ENCODE results near the gene FBXL12.

Gene FBXL12

DNA sequence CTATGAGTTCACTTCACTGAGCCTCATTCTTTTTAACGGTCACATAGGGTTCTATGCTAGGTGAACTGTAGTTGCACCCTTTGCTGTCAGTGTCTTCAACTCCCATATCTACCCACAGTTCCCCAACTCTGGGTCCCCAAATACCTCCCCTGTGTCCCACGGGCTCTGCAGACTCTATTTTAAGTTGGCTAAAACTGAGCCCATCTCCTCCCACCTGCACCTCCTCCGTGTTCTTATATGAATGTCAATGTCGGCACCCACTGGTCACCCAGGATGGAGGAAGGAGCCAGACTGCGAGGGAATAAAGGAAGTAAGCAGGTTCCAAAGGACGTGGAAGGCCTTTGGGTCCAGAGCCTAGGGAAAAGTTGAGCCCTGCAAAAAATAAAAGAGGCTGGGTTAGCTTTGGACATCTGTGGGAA is 15.4 kb upstream of the FBXL12 start:
- TF ChIP-seq TAF1 (IDR thresholded peaks at IDR 0.05; ENCODE audit: low read depth) (no peak), RAD21 (IDR thresholded peaks at IDR 0.05; ENCODE audit: low read depth) (no peak)

DNA sequence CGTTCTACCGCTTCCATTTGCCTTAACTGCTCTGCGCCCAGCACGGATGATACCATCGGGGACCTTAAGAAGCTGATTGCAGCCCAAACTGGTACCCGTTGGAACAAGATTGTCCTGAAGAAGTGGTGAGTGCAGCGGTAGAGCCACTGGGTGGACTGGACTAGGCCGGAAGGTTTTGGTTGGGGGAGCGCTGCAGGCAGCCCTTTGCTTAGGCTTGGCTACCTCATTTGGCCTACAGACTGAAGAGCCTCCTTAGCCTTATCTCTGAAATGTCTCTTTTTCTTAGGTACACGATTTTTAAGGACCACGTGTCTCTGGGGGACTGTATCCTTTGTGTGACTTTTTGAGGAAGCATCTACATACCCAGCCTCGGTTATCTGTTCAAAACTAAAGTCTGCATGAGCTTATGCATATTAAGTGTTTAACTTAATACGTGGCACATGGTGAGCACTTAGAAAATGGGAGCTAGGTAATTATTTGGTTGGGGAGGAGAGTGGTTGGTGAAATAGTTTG is 9.7 kb upstream of the FBXL12 start:
- TF ChIP-seq TAF1 (IDR thresholded peaks at IDR 0.05; ENCODE audit: low read depth) (no peak), FOXM1 (IDR thresholded peaks at IDR 0.05; ENCODE audit: borderline replicate concordance, low read depth) (no peak), NFIC (IDR thresholded peaks at IDR 0.05) (no peak), CEBPB (IDR thresholded peaks at IDR 0.05) (no peak), EP300 (IDR thresholded peaks at IDR 0.05; ENCODE audit: borderline replicate concordance) (no peak), TEAD4 (IDR thresholded peaks at IDR 0.05) (no peak), TCF12 (IDR thresholded peaks at IDR 0.05; ENCODE audit: low read depth) (no peak), ZBTB7A (IDR thresholded peaks at IDR 0.05; ENCODE audit: low read depth) (no peak), EGR1 (IDR thresholded peaks at IDR 0.05) (no peak), YY1 (IDR thresholded peaks at IDR 0.05; ENCODE audit: low read depth) (no peak), CREB1 (IDR thresholded peaks at IDR 0.05; ENCODE audit: low read depth) (no peak), RAD21 (IDR thresholded peaks at IDR 0.05; ENCODE audit: low read depth) (no peak)
- TF ChIP-seq, protein P1, sequence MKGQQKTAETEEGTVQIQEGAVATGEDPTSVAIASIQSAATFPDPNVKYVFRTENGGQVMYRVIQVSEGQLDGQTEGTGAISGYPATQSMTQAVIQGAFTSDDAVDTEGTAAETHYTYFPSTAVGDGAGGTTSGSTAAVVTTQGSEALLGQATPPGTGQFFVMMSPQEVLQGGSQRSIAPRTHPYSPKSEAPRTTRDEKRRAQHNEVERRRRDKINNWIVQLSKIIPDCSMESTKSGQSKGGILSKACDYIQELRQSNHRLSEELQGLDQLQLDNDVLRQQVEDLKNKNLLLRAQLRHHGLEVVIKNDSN (IDR thresholded peaks at IDR 0.05): no peak
- TF ChIP-seq, protein P2, sequence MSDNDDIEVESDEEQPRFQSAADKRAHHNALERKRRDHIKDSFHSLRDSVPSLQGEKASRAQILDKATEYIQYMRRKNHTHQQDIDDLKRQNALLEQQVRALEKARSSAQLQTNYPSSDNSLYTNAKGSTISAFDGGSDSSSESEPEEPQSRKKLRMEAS (IDR thresholded peaks at IDR 0.05): no peak
- TF ChIP-seq, protein P3, sequence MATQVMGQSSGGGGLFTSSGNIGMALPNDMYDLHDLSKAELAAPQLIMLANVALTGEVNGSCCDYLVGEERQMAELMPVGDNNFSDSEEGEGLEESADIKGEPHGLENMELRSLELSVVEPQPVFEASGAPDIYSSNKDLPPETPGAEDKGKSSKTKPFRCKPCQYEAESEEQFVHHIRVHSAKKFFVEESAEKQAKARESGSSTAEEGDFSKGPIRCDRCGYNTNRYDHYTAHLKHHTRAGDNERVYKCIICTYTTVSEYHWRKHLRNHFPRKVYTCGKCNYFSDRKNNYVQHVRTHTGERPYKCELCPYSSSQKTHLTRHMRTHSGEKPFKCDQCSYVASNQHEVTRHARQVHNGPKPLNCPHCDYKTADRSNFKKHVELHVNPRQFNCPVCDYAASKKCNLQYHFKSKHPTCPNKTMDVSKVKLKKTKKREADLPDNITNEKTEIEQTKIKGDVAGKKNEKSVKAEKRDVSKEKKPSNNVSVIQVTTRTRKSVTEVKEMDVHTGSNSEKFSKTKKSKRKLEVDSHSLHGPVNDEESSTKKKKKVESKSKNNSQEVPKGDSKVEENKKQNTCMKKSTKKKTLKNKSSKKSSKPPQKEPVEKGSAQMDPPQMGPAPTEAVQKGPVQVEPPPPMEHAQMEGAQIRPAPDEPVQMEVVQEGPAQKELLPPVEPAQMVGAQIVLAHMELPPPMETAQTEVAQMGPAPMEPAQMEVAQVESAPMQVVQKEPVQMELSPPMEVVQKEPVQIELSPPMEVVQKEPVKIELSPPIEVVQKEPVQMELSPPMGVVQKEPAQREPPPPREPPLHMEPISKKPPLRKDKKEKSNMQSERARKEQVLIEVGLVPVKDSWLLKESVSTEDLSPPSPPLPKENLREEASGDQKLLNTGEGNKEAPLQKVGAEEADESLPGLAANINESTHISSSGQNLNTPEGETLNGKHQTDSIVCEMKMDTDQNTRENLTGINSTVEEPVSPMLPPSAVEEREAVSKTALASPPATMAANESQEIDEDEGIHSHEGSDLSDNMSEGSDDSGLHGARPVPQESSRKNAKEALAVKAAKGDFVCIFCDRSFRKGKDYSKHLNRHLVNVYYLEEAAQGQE (IDR thresholded peaks at IDR 0.05; ENCODE audit: low read depth): no peak

DNA sequence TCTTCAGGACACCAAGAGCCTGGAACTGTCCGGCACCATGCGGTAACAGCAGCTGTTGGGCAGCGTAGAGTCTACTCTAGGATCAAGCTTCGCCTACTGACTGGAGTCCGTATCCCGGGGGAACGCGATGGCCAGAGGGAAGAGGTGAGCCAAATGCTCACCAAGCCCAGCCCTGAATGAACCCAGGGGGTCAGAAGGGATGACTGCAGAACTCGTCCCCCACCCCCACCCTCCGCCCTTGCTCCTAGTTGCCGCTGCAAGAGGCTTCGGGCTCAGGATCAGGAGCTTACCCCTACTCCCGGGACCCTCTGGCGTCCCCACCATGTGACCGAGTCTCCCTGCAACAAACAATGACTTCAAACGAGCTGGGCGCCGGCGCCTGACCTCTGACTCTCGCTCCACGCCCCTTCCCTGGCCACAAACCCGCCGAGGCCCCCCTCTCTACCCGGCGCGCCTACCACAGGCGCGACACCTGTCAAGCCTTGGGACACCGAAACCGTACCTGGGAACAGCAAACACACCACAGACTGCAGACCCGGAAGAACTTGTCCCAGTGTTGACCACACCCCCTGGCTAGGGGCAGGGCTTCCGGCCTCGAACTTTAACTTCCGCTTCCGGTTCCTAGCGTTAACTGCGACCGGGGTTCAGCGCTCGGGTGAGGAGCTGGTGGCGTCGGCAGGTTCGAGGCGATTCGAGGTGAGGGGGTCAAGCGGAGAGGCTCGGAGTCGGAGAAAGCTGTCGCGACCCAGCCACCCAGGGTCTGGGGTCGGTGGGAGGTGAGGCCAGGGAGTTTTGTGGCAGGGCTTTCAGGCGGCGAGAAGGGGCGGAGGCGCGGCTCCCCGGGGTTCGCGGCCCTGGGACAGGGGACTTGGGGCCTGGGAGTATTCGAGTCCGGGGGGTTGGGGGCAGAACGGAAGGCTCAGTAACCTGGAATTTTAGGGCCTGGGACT is 8.7 kb upstream of the FBXL12 start, which contains the start of gene UBL5:
Gene UBL5 (plus strand): TSS at position 630 of the 950 bp plus-strand sequence. CDS start 420 bp downstream, outside the sequence.
- TF ChIP-seq, protein P1 (IDR thresholded peaks at IDR 0.05): peak; percentile 61
- TF ChIP-seq NFIC (IDR thresholded peaks at IDR 0.05) (no peak), TAF1 (IDR thresholded peaks at IDR 0.05; ENCODE audit: low read depth) (peak; percentile 88), CREB1 (IDR thresholded peaks at IDR 0.05; ENCODE audit: low read depth) (no peak), TCF12 (IDR thresholded peaks at IDR 0.05; ENCODE audit: low read depth) (peak; percentile 59), TEAD4 (IDR thresholded peaks at IDR 0.05) (0 out of 2 replicates have a peak, but pooled peaks have one; percentile 8), EGR1 (IDR thresholded peaks at IDR 0.05) (0 out of 2 replicates have a peak, but pooled peaks have one; percentile 26), YY1 (IDR thresholded peaks at IDR 0.05; ENCODE audit: low read depth) (peak; percentile 48)
- TF ChIP-seq, protein P3 (IDR thresholded peaks at IDR 0.05; ENCODE audit: low read depth): no peak
- TF ChIP-seq, protein P2 (IDR thresholded peaks at IDR 0.05): peak; percentile 88

DNA sequence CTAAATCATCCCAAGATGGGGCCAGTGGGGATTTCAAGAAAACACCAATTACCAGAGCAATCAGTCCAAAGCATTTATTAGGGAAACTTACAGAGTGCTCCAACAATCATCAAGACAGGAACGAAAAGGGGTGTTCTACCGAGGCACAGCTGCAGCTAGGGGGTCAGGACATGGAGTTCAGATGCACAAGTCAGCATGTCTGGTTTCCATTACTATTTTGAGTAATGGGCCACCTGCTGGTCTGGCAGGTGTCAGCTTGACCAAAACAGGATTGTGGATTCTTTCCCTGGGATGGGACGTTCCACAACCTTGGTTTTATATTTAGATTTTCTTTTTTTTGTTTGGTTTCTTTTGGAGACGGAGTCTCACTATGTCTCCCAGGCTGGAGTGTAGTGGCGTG is 4.9 kb upstream of the FBXL12 start:
- TF ChIP-seq NFIC (IDR thresholded peaks at IDR 0.05) (no peak), TAF1 (IDR thresholded peaks at IDR 0.05; ENCODE audit: low read depth) (no peak), ZBTB7A (IDR thresholded peaks at IDR 0.05; ENCODE audit: low read depth) (no peak), RAD21 (IDR thresholded peaks at IDR 0.05; ENCODE audit: low read depth) (no peak), TCF12 (IDR thresholded peaks at IDR 0.05; ENCODE audit: low read depth) (no peak), TEAD4 (IDR thresholded peaks at IDR 0.05) (no peak), EGR1 (IDR thresholded peaks at IDR 0.05) (no peak), EP300 (IDR thresholded peaks at IDR 0.05; ENCODE audit: borderline replicate concordance) (no peak)
- TF ChIP-seq, protein P2 (IDR thresholded peaks at IDR 0.05): no peak

DNA sequence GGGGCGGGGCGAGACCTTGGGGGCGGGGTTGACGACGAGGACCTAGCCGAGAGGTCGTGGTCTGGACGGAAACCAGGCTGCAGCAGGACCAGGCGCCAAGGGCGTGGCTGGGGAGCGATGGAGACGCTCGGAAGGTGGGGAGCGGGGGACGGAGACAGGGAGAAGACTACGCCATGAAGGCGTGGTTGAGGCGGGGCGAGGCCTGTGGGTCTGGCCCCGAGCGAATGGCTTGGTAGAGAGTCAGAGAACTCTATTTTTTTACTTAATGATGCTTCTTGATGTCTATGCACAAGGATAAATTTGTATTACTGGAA is 674 bp upstream of the FBXL12 start:
- TF ChIP-seq RAD21 (IDR thresholded peaks at IDR 0.05; ENCODE audit: low read depth) (no peak), ZBTB7A (IDR thresholded peaks at IDR 0.05; ENCODE audit: low read depth) (no peak), CEBPB (IDR thresholded peaks at IDR 0.05) (no peak), YY1 (IDR thresholded peaks at IDR 0.05; ENCODE audit: low read depth) (no peak), CREB1 (IDR thresholded peaks at IDR 0.05; ENCODE audit: low read depth) (no peak)
- TF ChIP-seq, protein P2 (IDR thresholded peaks at IDR 0.05): peak; percentile 42; the same call in 1 of the 2 replicates
- TF ChIP-seq, protein P1 (IDR thresholded peaks at IDR 0.05): no peak

Data from Ishikawa (cell line).